Measurements from ENCODE around the gene KIF2C. TPM values are rescaled to one million over a fixed set of nuclear protein-coding genes. Genes with fewer than 3 reads are reported as not detected.

The KIF2C gene
- total and polyA plus RNA-seq, 2 experiments from 2014 or later: 5.8 to 6.7 TPM

- Histone ChIP-seq H3K79me2 (peaks cover 10% of the 10 kb centered on the region), H3K27ac (peak within 1 kb of the TSS; percentile 94), H3K9me3 (ENCODE audit: low read depth) (no peaks in the 10 kb centered on the region), H3K36me3 (replicated peaks; ENCODE audit: insufficient read depth, low read depth) (no peaks in the 10 kb centered on the region), H2AFZ (peak within 1 kb of the TSS; percentile 45), H3K4me1 (ENCODE audit: insufficient read depth) (no peaks in the 10 kb centered on the region), H3K9me2 (replicated peaks; ENCODE audit: insufficient read depth) (no peaks in the 10 kb centered on the region), H3K27me3 (no peaks in the 10 kb centered on the region), H3K4me2 (peak within 1 kb of the TSS; percentile 94), H4K20me1 (ENCODE audit: insufficient read depth, poor library complexity, severe bottlenecking) (no peaks in the 10 kb centered on the region), H3K4me3 (peak within 1 kb of the TSS; percentile 75)
- under 1% methylated on average over 54 of the region's 79 CpGs for WGBS (ENCODE audit: low lambda C conversion rate, missing lambda C conversion rate)
- TF ChIP-seq CTCF (IDR thresholded peaks at IDR 0.05; ENCODE audit: poor library complexity) (peak; percentile 89), EZH2phosphoT487 (IDR thresholded peaks at IDR 0.05; ENCODE audit: low read depth, severe bottlenecking, unreplicated experiment) (no peak)
- peak; percentile 99 for DNase-seq (ENCODE audit: low spot score)
These were observed 60.3 kb downstream of the KIF2C start, which contains the start of gene PLK3 for GRCh38 chr1:44799770-44800584. Gene PLK3, plus strand, starts transcription at chr1:44800377. Its CDS starts 87 bp downstream, at chr1:44800464.

- Histone ChIP-seq H2AFZ (no peak overlapping the region), H3K27ac (no peak overlapping the region), H3K36me3 (replicated peaks; ENCODE audit: insufficient read depth, low read depth) (no peaks in the 10 kb centered on the region), H4K20me1 (ENCODE audit: insufficient read depth, poor library complexity, severe bottlenecking) (no peaks in the 10 kb centered on the region), H3K4me3 (no peak overlapping the region), H3K4me2 (peak overlapping the region; percentile 94), H3K27me3 (no peaks in the 10 kb centered on the region), H3K4me1 (ENCODE audit: insufficient read depth) (peaks cover 3% of the 10 kb centered on the region), H3K79me2 (peaks cover 10% of the 10 kb centered on the region), H3K9me3 (ENCODE audit: low read depth) (no peaks in the 10 kb centered on the region), H3K9me2 (replicated peaks; ENCODE audit: insufficient read depth) (no peaks in the 10 kb centered on the region)
- WGBS (ENCODE audit: low lambda C conversion rate, missing lambda C conversion rate): 71% methylated on average over 12 of the region's 13 CpGs
- no peak for TF ChIP-seq EZH2phosphoT487 (IDR thresholded peaks at IDR 0.05; ENCODE audit: low read depth, severe bottlenecking, unreplicated experiment)
- DNase-seq (ENCODE audit: low spot score): peak; percentile 25
These were observed 62.1 kb downstream of the KIF2C start for GRCh38 chr1:44801491-44802305.

- H2AFZ ChIP-seq: no peak overlapping the region
- no peak overlapping the region for H3K27ac ChIP-seq
- DNase-seq (ENCODE audit: low spot score): peak; percentile 16
- TF ChIP-seq CTCF (IDR thresholded peaks at IDR 0.05; ENCODE audit: poor library complexity) (no peak), EZH2 (IDR thresholded peaks at IDR 0.05; ENCODE audit: borderline replicate concordance) (no peak), EZH2phosphoT487 (IDR thresholded peaks at IDR 0.05; ENCODE audit: low read depth, severe bottlenecking, unreplicated experiment) (no peak)
- WGBS (ENCODE audit: low lambda C conversion rate, missing lambda C conversion rate): 88% methylated on average over 13 of the region's 13 CpGs
- no peaks in the 10 kb centered on the region for H4K20me1 ChIP-seq (ENCODE audit: insufficient read depth, poor library complexity, severe bottlenecking)
- no peak overlapping the region for H3K4me3 ChIP-seq
- peaks cover 10% of the 10 kb centered on the region for H3K79me2 ChIP-seq
- no peaks in the 10 kb centered on the region for H3K27me3 ChIP-seq
- no peaks in the 10 kb centered on the region for H3K9me3 ChIP-seq (ENCODE audit: low read depth)
- peak overlapping the region; percentile 94 for H3K4me2 ChIP-seq
- H3K4me1 ChIP-seq (ENCODE audit: insufficient read depth): peaks cover 9% of the 10 kb centered on the region
- H3K36me3 ChIP-seq (replicated peaks; ENCODE audit: insufficient read depth, low read depth): no peaks in the 10 kb centered on the region
- no peaks in the 10 kb centered on the region for H3K9me2 ChIP-seq (replicated peaks; ENCODE audit: insufficient read depth)
These were observed 62.8 kb downstream of the KIF2C start for GRCh38 chr1:44802306-44803061.

Data from hepatocyte (in vitro differentiated cells).